Nucleus accumbens (tissue), 56 donors: ENCODE measurements around the gene PPIF.
"Not testable (repeated sequence)": the region's sequence is repeated elsewhere in the genome, so short reads cannot be mapped to it uniquely, and the experiment has no call there.

ENCODE experiments used
- DNase-seq, 56 donors: peaks; one replicate each; lab custom pipeline; 2025; lab: John Stamatoyannopoulos, UW

PPIF gene

DNA sequence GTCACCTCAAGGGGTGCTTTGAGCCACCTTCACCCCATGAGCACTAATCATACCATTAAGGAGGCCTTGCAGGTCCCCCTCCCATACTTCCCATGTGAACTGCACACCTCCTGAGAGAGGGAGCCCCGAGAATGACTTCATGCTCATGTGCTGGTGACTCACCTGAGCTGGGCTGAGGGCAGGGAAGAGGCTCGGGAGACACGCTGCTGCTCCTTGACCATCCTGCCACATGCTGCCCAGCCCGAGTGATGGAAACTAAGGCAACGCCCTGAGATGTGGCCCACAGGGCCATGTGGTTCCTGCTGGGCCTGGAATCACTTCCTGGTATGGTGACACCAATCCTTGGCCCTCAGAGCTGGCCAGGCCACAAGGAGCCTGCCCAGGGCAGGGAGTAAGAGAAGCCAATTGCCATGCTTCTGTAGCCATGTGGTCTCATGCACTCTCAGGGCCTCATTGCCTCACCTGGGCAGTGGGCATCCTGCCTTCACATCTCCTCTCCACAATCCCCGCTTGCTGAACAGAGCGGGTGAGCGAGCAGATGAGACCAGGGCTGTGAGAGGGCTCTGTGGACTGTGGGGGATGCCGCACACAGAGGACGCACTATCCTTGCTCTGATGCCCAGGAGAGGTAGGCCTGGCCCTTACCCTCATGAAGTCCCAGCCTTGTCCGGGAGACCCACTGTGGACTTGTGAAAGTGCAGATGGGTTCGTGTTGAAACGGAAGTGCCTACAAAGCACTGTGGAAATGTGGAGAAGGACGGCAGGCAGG lies 18.3 kb upstream of the PPIF start:
- no peak for DNase-seq

DNA sequence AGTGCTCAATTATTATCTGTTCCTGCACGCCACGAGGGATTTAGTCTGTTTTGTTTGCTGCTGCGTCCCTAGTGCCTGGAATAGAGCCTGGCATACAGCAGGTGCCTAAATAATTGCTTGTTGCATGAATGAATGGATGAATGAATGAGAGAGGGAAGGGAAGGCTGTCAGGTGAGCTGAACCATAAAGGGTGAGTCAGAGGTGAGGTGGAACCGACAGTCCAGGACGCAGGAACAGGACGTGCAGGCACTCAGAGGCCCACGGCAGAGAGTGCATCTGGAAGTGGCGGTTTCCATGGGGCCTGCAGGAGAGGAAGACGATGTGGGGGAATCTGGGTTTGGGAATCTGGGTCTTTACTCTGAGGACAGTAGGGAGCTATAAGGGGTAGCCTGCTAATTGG lies 17.7 kb upstream of the PPIF start:
- no peak for DNase-seq

DNA sequence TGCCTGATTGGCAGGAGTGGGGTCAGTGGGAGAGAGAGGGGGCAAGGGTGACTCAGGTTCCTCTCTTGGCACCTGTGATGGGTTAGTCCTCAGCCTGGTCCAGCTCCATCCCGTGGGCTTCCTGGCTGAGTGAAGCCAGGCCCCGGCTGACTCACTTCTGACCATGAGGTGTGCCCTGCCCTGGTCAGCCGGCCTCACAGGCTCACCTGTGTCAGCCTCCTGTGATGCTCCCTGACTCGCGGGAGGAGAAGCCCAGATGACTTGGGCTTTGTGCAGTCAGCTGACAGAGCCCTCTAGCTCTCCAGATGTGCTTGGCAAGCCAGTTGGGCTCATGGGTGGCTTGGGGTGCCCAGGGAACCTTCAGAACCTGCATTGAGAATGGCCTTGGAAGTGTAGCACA lies 16.0 kb upstream of the PPIF start:
- no peak for DNase-seq

DNA sequence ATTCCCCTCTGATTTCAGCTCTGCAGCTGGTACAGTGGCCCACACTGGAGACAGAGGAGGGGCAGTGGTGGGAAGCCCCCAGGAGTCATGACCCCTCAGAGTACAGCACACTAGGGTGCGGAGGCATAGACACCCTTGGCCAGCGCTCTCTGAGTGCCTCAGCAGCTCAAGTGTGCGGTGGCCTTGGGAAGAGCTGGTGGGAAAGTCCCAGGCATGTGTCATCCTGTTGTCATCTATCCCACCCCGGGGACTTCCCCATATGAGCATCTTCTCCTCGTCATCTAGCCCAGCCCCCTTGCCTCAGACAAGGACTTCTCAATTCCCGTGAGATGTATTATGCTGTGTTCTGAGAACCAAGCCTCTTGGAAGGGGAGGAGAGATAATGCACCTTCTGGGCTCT lies 15.6 kb upstream of the PPIF start:
- peak in 1 of 56 donors; percentile 26 for DNase-seq

DNA sequence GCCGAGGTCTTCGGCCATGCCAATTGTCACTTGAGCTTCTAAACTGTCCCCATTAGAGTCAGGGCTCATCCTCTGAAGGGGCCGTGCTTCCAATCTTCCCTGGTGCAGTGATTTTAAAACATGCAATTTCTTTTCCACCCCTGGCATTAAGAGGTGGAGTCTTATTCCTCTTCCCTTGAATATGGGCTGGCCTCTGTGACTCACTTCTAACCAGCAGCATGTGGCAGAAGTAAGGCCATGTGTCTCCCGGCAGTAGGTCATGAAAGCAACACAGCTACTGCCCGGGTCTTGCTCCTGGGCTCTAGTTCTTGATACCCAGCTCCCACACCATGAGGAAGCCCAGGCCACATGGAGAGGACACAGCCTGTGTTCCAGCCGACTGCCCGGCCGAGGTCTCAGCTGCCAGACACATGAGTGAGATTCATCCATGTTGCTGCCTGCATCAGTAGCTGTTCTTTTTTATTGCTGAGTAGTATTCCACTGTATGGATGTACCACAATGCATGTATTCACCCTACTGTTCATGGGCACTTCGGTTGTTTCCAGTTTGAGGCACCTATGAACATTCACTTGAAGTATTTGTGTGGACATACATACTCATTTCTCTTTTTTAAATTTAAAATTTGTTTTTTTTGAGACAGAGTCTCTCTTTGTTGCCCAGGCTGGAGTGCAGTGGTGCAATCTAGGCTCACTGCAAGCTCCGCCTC lies 14.5 kb upstream of the PPIF start:
- DNase-seq, result not testable (repeated sequence)

DNA sequence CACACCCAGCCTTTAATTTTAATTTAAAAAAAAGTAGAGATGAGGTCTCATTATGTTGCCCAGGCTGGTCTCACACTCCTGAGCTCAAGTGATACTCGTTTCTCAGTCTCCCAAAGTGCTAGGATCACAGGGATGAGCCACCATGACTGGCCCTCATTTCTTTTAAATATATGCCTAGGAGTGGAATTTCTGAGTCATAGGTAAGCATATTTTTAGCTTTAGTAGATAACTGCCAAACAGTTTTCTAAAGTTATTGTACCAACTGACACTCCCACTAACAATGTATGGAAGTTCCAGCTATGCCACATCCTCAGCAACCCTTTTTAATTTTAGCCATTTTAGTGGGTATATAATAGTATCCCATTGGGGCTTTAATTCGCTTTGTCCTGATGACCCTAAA lies 13.8 kb upstream of the PPIF start:
- DNase-seq, result no peak

DNA sequence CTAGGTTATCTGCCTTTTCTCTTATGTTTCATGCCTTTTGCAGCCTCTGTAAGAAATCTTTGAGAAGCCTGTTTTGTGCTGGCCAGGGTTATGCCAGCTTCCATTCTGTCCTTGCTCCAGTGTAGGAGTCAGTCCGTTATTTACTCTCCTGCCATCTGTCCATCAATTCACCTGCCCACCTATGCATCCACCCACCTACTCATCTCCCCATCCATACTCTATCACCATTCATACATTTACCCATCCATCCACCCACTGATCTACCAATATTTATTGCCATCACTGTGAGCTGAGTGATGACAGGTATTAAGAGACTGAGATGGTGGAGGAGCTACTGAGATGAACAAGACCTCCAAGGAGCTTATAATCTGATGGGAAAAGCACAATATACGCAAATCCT lies 12.7 kb upstream of the PPIF start:
- no peak for DNase-seq

DNA sequence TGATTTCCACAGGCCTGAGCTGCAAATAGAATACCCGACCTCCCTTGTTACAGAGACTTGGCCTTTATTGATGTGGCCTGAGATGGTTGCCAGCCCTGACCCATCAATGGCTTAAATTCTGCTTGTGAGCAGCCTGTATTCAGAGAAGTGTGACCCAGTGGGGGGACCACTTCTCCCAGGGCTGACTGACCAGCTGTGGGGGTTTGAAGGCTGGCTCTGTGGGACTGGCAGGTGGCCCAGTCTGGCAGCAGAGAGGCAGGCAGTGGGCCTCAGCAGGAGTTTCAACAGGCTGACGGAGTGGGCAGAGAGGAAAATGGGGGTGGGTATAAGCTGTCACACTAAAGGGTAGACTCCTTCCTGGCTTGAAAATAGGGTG lies 12.2 kb upstream of the PPIF start:
- peak in 53 of 56 donors; percentile 23 to 89 (median 78) for DNase-seq

DNA sequence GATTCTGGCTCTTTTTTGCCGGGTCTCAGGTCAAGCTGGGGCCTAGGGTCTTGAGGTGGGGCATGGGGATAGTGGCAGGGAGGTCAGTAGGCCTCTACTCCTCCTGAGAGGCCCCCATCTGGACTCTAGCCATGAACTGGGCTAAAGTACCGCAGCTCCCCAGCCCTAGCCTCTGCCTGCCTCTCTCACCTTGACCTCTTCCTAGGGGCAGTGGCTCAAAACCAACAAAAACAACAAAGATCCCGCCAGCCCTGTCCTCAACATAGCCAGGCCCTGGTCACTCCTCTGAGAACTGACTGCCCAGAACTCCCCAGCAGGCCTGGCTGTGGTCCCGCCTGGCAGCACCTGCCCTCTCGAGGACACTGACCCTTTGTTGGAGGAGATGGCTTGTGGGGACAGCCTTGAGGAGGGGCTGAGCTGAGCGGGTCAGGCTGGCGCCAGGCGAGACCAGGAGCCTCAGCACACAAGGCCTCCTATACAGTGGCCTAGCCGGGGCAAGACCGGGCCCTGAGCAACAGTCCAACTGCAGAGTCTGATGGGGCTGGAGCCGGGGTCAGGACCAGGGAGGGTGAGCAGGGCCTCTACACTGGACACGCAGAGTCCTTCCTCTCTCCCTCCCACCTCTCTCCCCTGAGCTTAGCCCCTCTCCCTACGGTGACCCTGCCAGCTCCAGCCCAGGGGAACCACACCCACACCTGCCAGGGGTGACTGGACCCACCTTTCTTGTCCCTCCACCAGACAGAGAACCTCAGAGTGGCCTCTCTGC lies 11.6 kb upstream of the PPIF start:
- peak; percentile 16 to 99 (median 92) for DNase-seq

DNA sequence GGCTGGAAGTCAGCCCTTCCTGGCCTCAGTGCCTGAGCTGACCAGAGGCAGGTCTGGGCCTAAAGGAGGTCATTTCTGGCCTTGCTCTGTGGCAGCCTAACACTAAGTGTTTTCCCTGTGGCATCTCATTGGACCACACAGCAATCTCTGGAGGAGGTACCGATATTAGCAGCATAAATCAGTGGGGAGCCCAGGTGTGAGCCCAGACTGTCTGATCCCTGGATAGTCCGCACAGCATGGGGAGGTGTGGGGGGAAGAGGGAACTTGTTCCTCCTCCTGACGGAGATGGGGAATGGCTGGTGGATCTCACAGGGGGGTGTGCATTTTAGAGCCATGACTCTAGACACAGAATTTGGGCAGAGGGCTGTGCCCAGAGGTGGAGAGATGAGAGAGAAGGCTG lies 11.0 kb upstream of the PPIF start:
- no peak for DNase-seq

DNA sequence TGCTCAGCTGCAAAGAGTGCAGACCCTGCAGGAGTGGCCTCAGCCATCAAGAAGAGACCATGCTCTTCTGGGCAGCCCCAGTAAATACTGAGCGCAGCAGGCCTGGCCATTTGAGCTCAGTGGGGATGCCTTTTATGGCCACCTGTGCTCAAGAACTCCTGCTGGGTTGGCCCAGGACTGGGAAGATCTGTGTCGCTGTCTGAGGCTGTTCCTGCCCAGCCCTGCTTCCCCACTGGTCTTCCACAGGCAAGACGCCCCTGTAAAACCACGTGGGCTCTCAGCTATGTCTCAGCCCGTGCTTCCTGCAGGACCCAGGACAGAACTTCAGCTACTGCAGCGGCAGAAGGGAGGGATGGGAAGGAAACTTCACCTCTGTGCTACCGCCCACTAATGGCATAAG lies 10.5 kb upstream of the PPIF start:
- DNase-seq, result no peak

DNA sequence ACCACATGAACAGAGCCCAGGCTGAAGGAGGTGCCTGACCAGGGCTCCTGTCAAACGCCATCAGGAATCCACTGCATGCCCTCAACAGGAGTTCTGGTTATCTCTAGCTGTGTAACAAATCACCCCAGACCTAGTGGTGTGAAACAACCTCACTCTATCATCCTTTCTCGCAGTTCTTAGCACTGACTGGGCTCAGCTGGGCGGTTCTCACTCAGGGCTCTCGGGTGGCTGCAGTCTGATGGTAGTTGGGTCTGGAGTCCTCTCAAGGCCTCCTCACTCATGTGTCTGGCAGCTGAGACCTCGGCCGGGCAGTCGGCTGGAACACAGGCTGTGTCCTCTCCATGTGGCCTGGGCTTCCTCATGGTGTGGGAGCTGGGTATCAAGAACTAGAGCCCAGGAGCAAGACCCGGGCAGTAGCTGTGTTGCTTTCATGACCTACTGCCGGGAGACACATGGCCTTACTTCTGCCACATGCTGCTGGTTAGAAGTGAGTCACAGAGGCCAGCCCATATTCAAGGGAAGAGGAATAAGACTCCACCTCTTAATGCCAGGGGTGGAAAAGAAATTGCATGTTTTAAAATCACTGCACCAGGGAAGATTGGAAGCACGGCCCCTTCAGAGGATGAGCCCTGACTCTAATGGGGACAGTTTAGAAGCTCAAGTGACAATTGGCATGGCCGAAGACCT lies 9.3 kb upstream of the PPIF start:
- DNase-seq, result not testable (repeated sequence)

DNA sequence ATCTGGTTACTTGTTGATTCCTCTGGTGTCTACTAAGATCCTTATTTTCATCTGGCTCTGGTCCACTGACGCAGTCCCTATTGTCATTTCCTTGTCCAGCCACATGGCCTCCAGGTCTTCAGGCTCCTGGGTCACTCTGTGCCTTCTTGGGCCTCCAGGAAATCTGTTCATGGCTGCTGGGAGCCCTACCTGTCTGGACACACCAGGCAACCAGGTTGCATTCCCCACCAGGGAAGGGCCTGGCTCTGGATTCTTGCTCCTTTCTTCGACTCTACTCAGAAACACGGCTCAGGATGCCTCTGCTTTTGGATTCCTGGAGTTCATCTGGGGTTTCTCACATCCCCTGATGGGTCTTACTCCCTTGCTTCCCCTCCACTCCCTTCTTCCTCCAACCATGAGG lies 8.0 kb upstream of the PPIF start:
- DNase-seq, result no peak

DNA sequence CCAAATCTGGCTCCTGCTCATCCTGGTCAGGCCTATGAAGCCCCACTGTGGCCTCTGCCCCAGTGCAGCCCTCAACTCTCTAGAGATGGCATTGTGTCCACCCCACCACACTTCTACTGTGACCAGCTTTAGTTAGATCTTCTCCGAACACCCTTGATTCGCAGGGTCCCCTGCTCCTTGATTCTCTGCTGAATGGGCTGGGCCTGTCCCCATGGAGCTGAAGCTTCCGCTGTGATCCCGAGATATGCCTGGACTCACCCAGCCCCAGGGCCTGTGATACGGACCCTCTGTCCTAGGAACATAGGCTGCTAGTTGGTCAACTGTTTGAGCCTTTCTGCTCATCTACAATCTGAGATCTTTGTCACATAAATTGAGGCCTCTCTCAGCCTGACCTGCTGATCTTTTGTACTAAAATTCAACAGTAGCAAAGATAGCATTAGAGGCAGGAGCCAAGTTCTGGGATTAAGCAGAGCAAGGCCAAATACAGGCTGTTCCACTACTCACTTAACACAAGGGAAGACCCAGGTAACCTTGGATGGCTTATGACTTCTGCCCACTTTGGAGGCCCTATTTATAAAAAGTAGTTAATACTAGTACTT lies 6.5 kb upstream of the PPIF start:
- DNase-seq, result no peak

DNA sequence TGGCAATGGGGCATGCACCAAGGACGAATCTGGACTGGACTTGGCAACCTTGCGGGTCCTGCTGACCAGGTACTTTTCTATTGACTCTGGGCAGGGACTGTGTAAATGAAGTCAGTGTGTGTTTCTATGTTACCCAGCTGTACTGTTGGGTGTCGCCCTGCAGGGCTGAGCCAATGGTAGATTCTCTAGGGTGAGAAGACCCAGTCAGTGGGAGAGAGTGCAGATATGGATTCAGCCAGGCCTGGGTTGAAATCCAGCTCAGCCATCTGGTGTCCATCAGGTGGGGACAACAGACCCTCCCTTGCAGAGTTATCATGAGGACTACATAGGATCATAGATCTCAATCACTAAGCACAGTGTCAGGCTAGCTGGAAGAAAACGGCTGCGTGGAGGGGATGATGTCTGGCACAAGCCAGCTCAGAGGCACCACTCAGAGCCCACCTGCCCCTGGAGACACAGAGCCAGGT lies 4.9 kb upstream of the PPIF start:
- no peak for DNase-seq

DNA sequence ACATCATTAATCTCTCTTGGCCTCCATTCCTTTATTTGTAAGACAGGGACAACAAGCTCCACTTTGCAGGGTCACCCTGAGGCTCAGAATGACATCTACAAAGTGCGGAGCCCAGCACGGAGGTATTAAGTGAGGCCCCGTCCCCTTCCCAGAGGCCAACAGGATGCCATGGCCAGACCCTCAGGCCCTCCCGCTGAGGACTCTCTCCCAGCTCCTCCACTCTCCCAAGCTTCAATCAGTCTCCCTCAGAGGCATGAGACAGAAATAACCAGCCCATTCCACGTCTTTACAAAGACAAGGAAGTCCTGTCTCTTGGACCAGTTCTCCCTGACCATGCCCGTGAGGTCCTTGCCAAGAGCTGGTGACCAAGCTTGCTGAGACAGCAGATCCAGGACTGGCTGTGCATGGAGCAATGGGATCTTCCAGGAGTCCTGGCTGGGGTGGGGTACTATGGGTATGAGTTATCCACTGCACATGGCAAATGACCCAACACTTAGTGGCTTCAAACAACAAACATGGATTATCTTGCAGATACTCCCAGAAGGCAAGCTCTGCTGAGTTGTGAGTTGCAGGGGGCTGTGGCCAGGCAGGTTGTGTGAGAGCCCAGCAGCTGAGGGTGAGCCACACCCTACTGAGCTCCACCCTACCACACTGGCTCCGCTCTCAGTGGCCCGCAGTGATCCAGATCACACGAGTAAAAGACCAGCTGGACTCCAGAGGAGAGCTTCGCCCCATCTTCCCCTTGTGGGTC lies 4.3 kb upstream of the PPIF start:
- DNase-seq, result no peak

DNA sequence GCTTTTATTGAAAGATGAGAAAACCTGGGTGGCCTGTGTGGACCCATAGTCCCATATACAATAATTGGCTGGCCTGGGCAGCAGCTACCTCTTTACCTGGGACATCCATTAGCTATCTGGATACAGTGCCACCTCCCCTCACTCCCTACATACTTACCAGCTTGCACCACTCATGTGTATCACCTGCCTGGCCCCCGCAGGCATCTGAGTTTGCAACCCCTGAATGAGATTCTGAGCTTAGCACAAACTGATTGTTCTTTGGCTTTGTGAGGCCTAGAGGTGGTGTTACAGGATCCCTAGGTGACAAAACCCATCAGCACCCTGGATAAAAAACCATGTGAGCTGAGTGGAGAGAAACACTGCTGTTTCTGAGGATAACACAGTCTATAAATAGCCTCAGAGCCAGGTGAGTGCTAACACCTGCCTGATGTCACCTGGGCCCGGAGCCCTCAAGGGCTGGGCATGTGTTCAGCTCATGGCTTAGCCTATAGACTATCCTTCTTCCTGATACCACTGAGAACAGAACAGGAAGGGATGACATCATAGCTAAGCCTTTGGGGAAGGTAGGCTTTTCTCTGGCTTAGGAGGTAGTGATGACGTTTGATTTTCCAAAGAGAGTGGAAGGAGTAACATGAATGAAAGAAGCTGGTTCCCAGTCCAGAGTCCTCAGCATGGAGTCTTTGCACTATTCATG lies 2.6 kb upstream of the PPIF start:
- DNase-seq, result no peak

DNA sequence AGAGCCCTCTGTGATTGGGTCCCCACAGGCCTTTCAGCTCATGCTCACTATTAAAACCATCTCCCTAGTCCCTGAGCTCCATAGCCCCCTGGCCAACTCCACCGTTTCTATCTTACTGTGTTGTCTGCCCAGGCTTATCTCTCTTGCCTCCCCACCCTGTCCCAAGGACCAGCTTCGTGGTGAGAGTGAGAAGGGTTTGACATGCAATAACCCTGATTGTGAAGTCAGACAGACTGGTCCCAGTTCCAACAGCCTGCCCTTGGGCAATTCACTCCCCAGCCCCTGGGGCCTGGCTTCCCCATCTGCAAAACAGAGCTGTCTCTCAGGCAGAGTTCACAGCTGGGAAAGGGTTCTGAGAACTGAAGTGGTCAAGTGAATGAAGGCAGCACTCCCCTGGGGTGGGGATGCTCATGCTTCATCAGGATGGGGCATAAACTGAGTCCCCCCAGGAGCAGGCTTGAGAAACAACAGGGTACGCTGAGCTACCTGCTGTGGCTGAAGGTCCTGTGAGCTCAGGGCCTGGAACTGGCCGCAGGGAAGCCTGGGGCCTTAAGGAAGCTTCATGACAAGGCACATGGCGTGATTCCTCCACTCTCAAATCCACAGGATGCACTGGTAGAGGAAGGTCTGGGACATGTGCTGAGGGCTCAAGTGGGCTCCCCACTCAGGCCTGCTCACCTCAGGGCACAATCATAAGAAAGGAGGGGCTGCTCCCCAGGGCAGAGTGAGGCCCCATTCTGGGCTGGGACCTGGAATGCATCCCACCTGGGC lies 1.8 kb upstream of the PPIF start:
- no peak for DNase-seq
